Measurements from ENCODE around the gene TNIK. TPM values are rescaled to one million over a fixed set of nuclear protein-coding genes. Genes with fewer than 3 reads are reported as not detected.
A peak's percentile ranks its signal among the peaks of the same experiment; 100 is the strongest.

The TNIK gene
- total and polyA plus RNA-seq, 10 of the 15 experiments (the other 5 are each of a cell fraction or from before 2014, with no cell fraction given) = 13.9 to 74.3 (median 48.2) TPM

DNA sequence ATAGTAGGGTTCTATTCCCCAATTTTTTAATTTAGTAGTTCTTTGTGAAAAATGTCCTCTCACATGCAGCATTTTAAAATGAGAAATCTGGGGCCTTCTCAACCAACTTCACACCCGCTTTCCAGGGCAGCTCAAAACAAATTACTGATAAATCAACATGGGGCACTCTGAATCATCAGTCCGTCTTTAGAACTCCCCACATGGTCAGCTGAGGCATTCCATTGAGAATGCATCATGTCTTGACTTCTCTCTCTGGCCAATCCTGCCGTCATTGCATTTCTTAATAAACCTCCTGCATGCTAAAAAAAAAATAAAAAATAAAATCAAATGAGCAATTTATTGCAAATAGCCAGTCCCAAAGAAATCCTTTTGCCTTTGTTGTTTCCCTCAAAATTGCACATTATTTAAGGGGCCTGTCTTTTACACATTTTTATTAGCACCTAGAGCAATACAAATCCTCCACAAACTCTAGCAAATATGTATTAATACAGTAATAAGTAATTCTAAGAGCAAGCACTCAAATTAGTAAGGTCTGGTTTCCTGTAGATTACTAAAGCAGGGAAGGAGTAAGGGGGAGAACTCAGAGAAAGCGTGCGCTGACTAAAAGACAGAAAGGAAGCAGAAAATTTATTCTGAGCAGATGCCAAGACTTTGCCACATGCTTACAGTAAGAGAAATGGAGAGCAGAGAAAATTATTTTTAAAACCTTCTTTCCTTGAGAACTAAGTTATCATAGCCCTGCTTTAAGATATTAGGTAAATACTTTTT is 175.7 kb downstream of the TNIK start (continued):
- TF ChIP-seq, protein P1, sequence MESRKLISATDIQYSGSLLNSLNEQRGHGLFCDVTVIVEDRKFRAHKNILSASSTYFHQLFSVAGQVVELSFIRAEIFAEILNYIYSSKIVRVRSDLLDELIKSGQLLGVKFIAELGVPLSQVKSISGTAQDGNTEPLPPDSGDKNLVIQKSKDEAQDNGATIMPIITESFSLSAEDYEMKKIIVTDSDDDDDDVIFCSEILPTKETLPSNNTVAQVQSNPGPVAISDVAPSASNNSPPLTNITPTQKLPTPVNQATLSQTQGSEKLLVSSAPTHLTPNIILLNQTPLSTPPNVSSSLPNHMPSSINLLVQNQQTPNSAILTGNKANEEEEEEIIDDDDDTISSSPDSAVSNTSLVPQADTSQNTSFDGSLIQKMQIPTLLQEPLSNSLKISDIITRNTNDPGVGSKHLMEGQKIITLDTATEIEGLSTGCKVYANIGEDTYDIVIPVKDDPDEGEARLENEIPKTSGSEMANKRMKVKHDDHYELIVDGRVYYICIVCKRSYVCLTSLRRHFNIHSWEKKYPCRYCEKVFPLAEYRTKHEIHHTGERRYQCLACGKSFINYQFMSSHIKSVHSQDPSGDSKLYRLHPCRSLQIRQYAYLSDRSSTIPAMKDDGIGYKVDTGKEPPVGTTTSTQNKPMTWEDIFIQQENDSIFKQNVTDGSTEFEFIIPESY (IDR thresholded peaks at IDR 0.05) = no peak

DNA sequence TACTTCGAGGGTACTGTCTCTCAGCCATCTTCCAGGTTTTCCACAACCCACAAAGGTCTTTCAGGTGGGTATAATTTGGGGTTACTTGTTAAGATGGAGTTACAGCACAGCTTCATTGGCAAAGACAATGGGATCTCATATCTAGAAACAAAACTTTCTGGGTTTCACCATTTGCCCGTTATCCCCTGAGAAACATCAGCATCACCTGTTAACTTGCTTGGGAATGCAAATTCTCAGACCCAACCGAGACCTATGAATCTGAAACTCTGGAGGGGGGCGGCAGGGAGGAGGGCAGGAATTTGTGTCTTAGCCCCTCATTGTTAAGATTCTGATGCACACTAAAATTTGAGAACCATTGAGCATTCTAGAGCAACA is 176.4 kb downstream of the TNIK start:
- CTCF ChIA-PET = interaction anchor here (1.1 to 4.1 kb wide), 4 partner anchors 15 to 34 kb away, joined by 3 to 25 read pairs (median 4); no protein-coding TSS in a partner anchor
- H3K27ac ChIP-seq (ENCODE audit: control insufficient read depth, insufficient read depth) = peak overlapping the region; percentile 96
- DNase-seq (ENCODE audit: low read depth, low spot score) (peak; percentile 71), FAIRE-seq (no peak), ATAC-seq (peak; percentile 3)
- in situ Hi-C loops (cut with MboI) = no loop called here
- no peaks in the 10 kb centered on the region for H4K20me1 ChIP-seq (ENCODE audit: control insufficient read depth, insufficient read depth)
- H3K4me3 ChIP-seq = peak overlapping the region; percentile 36; the same call in 1 of the 2 replicates
- H3K79me2 ChIP-seq (ENCODE audit: control insufficient read depth, insufficient read depth, low read length) = peaks cover 83% of the 10 kb centered on the region
- intact Hi-C loops (cut with micrococcal nuclease; ENCODE audit: unreplicated experiment) = loop anchor here (1.0 to 10.0 kb wide), 6 partner anchors 29 to 281 kb away; partner anchors contain the start of gene TNIK
- no TSS peak for BruUV-seq (replicated peaks)
- WGBS (ENCODE audit: insufficient coverage, insufficient replicate concordance, low lambda C conversion rate, missing lambda C conversion rate) = 0% methylated on average over 4 of the region's 4 CpGs
- SMC1A ChIA-PET (ENCODE audit: uncharacterized antibody, unreplicated experiment) = interaction anchor here (0.6 to 28.2 kb wide), 11 partner anchors 10 to 1015 kb away, joined by 3 to 657 read pairs (median 12); partner anchors contain the start of gene TNIK
- POLR2A ChIA-PET = interaction anchor here (1.0 to 5.7 kb wide), 5 partner anchors 10 to 64 kb away, joined by 3 to 27 read pairs (median 17); no protein-coding TSS in a partner anchor
- H2AFZ ChIP-seq (ENCODE audit: control insufficient read depth, low read depth, low read length) = peak overlapping the region; percentile 37; the same call in 1 of the 2 replicates
- RAD21 ChIA-PET (ENCODE audit: unreplicated experiment) = interaction anchor here (0.8 to 10.2 kb wide), 14 partner anchors 10 to 159 kb away, joined by 3 to 97 read pairs (median 5); no protein-coding TSS in a partner anchor
- peak overlapping the region; percentile 77 for H3K9ac ChIP-seq (ENCODE audit: control insufficient read depth, insufficient read depth, low read length)
- H3K4me1 ChIP-seq (ENCODE audit: control insufficient read depth, insufficient read depth, low read length) = peaks cover 61% of the 10 kb centered on the region
- H3K4me2 ChIP-seq (ENCODE audit: control insufficient read depth, insufficient read depth) = peak overlapping the region; percentile 71
- no peaks in the 10 kb centered on the region for H3K27me3 ChIP-seq (replicated peaks in 1 of 2; ENCODE audit: control insufficient read depth in 2 of 2, insufficient read depth in 2 of 2, low read length in 1 of 2)
- no peaks in the 10 kb centered on the region for H3K36me3 ChIP-seq (ENCODE audit: control insufficient read depth in 2 of 2, insufficient read depth in 2 of 2, low read length in 1 of 2)
- H3K9me3 ChIP-seq (replicated peaks; ENCODE audit: control insufficient read depth, insufficient read depth, low read length) = peaks cover 2% of the 10 kb centered on the region; the same call in 2 of the 3 replicates
- TF ChIP-seq IKZF2 (IDR thresholded peaks at IDR 0.05) = peak; percentile 45 to 59
- TF ChIP-seq, protein P2, sequence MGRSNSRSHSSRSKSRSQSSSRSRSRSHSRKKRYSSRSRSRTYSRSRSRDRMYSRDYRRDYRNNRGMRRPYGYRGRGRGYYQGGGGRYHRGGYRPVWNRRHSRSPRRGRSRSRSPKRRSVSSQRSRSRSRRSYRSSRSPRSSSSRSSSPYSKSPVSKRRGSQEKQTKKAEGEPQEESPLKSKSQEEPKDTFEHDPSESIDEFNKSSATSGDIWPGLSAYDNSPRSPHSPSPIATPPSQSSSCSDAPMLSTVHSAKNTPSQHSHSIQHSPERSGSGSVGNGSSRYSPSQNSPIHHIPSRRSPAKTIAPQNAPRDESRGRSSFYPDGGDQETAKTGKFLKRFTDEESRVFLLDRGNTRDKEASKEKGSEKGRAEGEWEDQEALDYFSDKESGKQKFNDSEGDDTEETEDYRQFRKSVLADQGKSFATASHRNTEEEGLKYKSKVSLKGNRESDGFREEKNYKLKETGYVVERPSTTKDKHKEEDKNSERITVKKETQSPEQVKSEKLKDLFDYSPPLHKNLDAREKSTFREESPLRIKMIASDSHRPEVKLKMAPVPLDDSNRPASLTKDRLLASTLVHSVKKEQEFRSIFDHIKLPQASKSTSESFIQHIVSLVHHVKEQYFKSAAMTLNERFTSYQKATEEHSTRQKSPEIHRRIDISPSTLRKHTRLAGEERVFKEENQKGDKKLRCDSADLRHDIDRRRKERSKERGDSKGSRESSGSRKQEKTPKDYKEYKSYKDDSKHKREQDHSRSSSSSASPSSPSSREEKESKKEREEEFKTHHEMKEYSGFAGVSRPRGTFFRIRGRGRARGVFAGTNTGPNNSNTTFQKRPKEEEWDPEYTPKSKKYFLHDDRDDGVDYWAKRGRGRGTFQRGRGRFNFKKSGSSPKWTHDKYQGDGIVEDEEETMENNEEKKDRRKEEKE (IDR thresholded peaks at IDR 0.05) = no peak
- TF ChIP-seq RUNX3 (IDR thresholded peaks at IDR 0.05; ENCODE audit: low read length) = peak; percentile 37; the same call in 1 of the 2 replicates
- 0 out of 2 replicates have a peak, but pooled peaks have one; percentile 19 for TF ChIP-seq TCF3 (IDR thresholded peaks at IDR 0.05; ENCODE audit: borderline replicate concordance, insufficient read depth, low read depth, low read length)
- TF ChIP-seq, protein P3, sequence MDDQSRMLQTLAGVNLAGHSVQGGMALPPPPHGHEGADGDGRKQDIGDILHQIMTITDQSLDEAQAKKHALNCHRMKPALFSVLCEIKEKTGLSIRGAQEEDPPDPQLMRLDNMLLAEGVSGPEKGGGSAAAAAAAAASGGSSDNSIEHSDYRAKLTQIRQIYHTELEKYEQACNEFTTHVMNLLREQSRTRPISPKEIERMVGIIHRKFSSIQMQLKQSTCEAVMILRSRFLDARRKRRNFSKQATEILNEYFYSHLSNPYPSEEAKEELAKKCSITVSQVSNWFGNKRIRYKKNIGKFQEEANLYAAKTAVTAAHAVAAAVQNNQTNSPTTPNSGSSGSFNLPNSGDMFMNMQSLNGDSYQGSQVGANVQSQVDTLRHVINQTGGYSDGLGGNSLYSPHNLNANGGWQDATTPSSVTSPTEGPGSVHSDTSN (IDR thresholded peaks at IDR 0.05; ENCODE audit: insufficient replicate concordance, low read depth, low read length) = no peak
- no peak for TF ChIP-seq ETV6 (conservative IDR thresholded peaks at IDR 0.05 in 1 of 2, IDR thresholded peaks at IDR 0.05 in 1 of 2; ENCODE audit: borderline replicate concordance in 1 of 2, low read depth in 1 of 2)
- TF ChIP-seq, protein P4, sequence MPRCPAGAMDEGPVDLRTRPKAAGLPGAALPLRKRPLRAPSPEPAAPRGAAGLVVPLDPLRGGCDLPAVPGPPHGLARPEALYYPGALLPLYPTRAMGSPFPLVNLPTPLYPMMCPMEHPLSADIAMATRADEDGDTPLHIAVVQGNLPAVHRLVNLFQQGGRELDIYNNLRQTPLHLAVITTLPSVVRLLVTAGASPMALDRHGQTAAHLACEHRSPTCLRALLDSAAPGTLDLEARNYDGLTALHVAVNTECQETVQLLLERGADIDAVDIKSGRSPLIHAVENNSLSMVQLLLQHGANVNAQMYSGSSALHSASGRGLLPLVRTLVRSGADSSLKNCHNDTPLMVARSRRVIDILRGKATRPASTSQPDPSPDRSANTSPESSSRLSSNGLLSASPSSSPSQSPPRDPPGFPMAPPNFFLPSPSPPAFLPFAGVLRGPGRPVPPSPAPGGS (IDR thresholded peaks at IDR 0.05; ENCODE audit: borderline replicate concordance, insufficient read depth, low read depth, low read length, poor library complexity, severe bottlenecking) = no peak
- 0 out of 4 replicates have a peak, but pooled peaks of 1 of the 2 experiments have one; percentile 4 for TF ChIP-seq EP300 (IDR thresholded peaks at IDR 0.05; ENCODE audit: borderline replicate concordance in 1 of 2, control insufficient read depth in 1 of 2, low read depth in 2 of 2, low read length in 2 of 2)
- TF ChIP-seq SIX5 (IDR thresholded peaks at IDR 0.05; ENCODE audit: low read depth, low read length, severe bottlenecking) = no peak
- 0 out of 2 replicates have a peak, but pooled peaks have one; percentile 21 for TF ChIP-seq IRF4 (IDR thresholded peaks at IDR 0.05; ENCODE audit: low read depth, low read length)

Data from GM12878 (cell line).